Natural killer cell treated with Interleukin-12 subunit alpha and Interleukin-12 subunit beta and Interleukin-15 and Interleukin-18, amount 100 ng/mL, for 72 hours (primary cell): Measurements from ENCODE around the gene ZNF804A. TPM values are rescaled to one million over a fixed set of nuclear protein-coding genes. Genes with fewer than 3 reads are reported as not detected.

Experiments
- ATAC-seq, 2 donors: fragments of 150-1000 bp; cut with Tn5 transposase in 1 of 2; sonication (Bioruptor Pico), chemical (Tn5 transposase) in 1 of 2; 2 replicates each; pipeline ENCODE4 v1.10.0; 2021
- DNase-seq: peaks from one replicate; pipeline ENCODE4 v3.0.0; 2022; ENCODE audit warnings: low spot score
- H3K27ac Mint-ChIP-seq, 2 donors: 1 replicate in 1 of 2; 2 replicates in 1 of 2; pipeline ENCODE4 v1.8.0; 2022; ENCODE audit warnings: mixed read lengths in 2 of 2, mild to moderate bottlenecking in 1 of 2, moderate library complexity in 1 of 2
- H3K27me3 Mint-ChIP-seq, 2 donors: 1 replicate in 1 of 2; 2 replicates in 1 of 2; pipeline ENCODE4 v1.8.0; 2022; ENCODE audit warnings: mixed read lengths in 2 of 2
- H3K36me3 Mint-ChIP-seq: one replicate; pipeline ENCODE4 v1.8.0; 2022; ENCODE audit warnings: mixed read lengths
- H3K4me1 Mint-ChIP-seq, 2 donors: 1 replicate in 1 of 2; 2 replicates in 1 of 2; pipeline ENCODE4 v1.8.0; 2022; ENCODE audit warnings: low read depth in 2 of 2, mixed read lengths in 2 of 2, mild to moderate bottlenecking in 1 of 2
- H3K4me3 Mint-ChIP-seq: one replicate; pipeline ENCODE4 v1.8.0; 2022; ENCODE audit warnings: mixed read lengths
- H3K9me3 Mint-ChIP-seq: 2 replicates; pipeline ENCODE4 v1.8.0; 2022; ENCODE audit warnings: mixed read lengths
- total RNA-seq, 2 donors: library from RNA; stranded (reverse); gene quantifications; one replicate each; pipeline ENCODE4 v1.2.3, GENCODE V29; 2022

ZNF804A gene
- total RNA-seq, 2 donors from 2014 or later, result 0.08 TPM; not detected in 1

GRCh38 chr2:184906709-184907108, 308.4 kb downstream of the ZNF804A start:
- H3K27ac Mint-ChIP-seq, result no peak overlapping the region
- no peaks in the 10 kb centered on the region for H3K27me3 Mint-ChIP-seq
- no peaks in the 10 kb centered on the region for H3K4me1 Mint-ChIP-seq
- H3K4me3 Mint-ChIP-seq, result no peak overlapping the region
- H3K9me3 Mint-ChIP-seq, result peaks cover 12% of the 10 kb centered on the region
- ATAC-seq (no peak), DNase-seq (no peak)
- H3K36me3 Mint-ChIP-seq, result no peaks in the 10 kb centered on the region

GRCh38 chr2:184908966-184909365, 310.6 kb downstream of the ZNF804A start:
- DNase-seq (no peak), ATAC-seq (no peak)
- Mint-ChIP-seq H3K4me3 (no peak overlapping the region), H3K27me3 (no peaks in the 10 kb centered on the region), H3K36me3 (no peaks in the 10 kb centered on the region), H3K4me1 (no peaks in the 10 kb centered on the region), H3K9me3 (peaks cover 15% of the 10 kb centered on the region), H3K27ac (no peak overlapping the region)

- Mint-ChIP-seq H3K4me3 (no peak overlapping the region), H3K9me3 (peaks cover 34% of the 10 kb centered on the region), H3K4me1 (no peaks in the 10 kb centered on the region), H3K27me3 (no peaks in the 10 kb centered on the region), H3K36me3 (peaks cover 10% of the 10 kb centered on the region), H3K27ac (no peak overlapping the region)
- no peak for ATAC-seq
- no peak for DNase-seq
These were observed 322.2 kb downstream of the ZNF804A start for GRCh38 chr2:184920451-184920965.

GRCh38 chr2:184921676-184922075, 323.3 kb downstream of the ZNF804A start:
- Mint-ChIP-seq H3K9me3 (peaks cover 40% of the 10 kb centered on the region), H3K4me3 (no peak overlapping the region), H3K4me1 (no peaks in the 10 kb centered on the region), H3K27ac (no peak overlapping the region), H3K27me3 (no peaks in the 10 kb centered on the region), H3K36me3 (peaks cover 13% of the 10 kb centered on the region)
- ATAC-seq (no peak), DNase-seq (no peak)

GRCh38 chr2:184923751-184924150, 325.4 kb downstream of the ZNF804A start:
- DNase-seq (no peak), ATAC-seq (no peak)
- Mint-ChIP-seq H3K4me1 (no peaks in the 10 kb centered on the region), H3K27me3 (no peaks in the 10 kb centered on the region), H3K9me3 (peaks cover 34% of the 10 kb centered on the region), H3K4me3 (no peak overlapping the region), H3K27ac (no peak overlapping the region), H3K36me3 (peaks cover 17% of the 10 kb centered on the region)

GRCh38 chr2:184927040-184927439, 328.7 kb downstream of the ZNF804A start:
- DNase-seq (no peak), ATAC-seq (no peak)
- H3K4me3 Mint-ChIP-seq, result no peak overlapping the region
- peaks cover 17% of the 10 kb centered on the region for H3K36me3 Mint-ChIP-seq
- H3K27me3 Mint-ChIP-seq, result no peaks in the 10 kb centered on the region
- H3K27ac Mint-ChIP-seq, result no peak overlapping the region
- H3K4me1 Mint-ChIP-seq, result no peaks in the 10 kb centered on the region
- peaks cover 33% of the 10 kb centered on the region for H3K9me3 Mint-ChIP-seq

- Mint-ChIP-seq H3K4me3 (no peak overlapping the region), H3K4me1 (no peaks in the 10 kb centered on the region), H3K27ac (no peak overlapping the region), H3K36me3 (peaks cover 11% of the 10 kb centered on the region), H3K27me3 (no peaks in the 10 kb centered on the region), H3K9me3 (peaks cover 25% of the 10 kb centered on the region)
- ATAC-seq (no peak), DNase-seq (no peak)
These were observed 338.4 kb downstream of the ZNF804A start for GRCh38 chr2:184936761-184937160.

GRCh38 chr2:184938221-184938985, 340.1 kb downstream of the ZNF804A start:
- ATAC-seq (no peak), DNase-seq (no peak)
- Mint-ChIP-seq H3K27ac (no peak overlapping the region), H3K4me1 (no peaks in the 10 kb centered on the region), H3K4me3 (no peak overlapping the region), H3K27me3 (no peaks in the 10 kb centered on the region), H3K9me3 (peaks cover 27% of the 10 kb centered on the region), H3K36me3 (peaks cover 2% of the 10 kb centered on the region)

- H3K27me3 Mint-ChIP-seq, result no peaks in the 10 kb centered on the region
- DNase-seq (no peak), ATAC-seq (no peak)
- H3K4me3 Mint-ChIP-seq, result no peak overlapping the region
- H3K4me1 Mint-ChIP-seq, result no peaks in the 10 kb centered on the region
- H3K36me3 Mint-ChIP-seq, result no peaks in the 10 kb centered on the region
- H3K9me3 Mint-ChIP-seq, result peaks cover 19% of the 10 kb centered on the region
- no peak overlapping the region for H3K27ac Mint-ChIP-seq
These were observed 347.0 kb downstream of the ZNF804A start for GRCh38 chr2:184945326-184945725.

GRCh38 chr2:184945824-184946223, 347.5 kb downstream of the ZNF804A start:
- Mint-ChIP-seq H3K4me3 (no peak overlapping the region), H3K4me1 (no peaks in the 10 kb centered on the region), H3K27me3 (no peaks in the 10 kb centered on the region), H3K9me3 (peaks cover 19% of the 10 kb centered on the region), H3K27ac (no peak overlapping the region), H3K36me3 (no peaks in the 10 kb centered on the region)
- ATAC-seq (no peak), DNase-seq (no peak)

GRCh38 chr2:184956856-184957255, 358.5 kb downstream of the ZNF804A start:
- H3K4me3 Mint-ChIP-seq, result no peak overlapping the region
- no peak overlapping the region for H3K27ac Mint-ChIP-seq
- peaks cover 10% of the 10 kb centered on the region for H3K9me3 Mint-ChIP-seq
- no peaks in the 10 kb centered on the region for H3K36me3 Mint-ChIP-seq
- H3K27me3 Mint-ChIP-seq, result no peaks in the 10 kb centered on the region
- no peaks in the 10 kb centered on the region for H3K4me1 Mint-ChIP-seq
- ATAC-seq, result no peak
- DNase-seq, result no peak

- no peak for DNase-seq
These were observed 373.3 kb downstream of the ZNF804A start for GRCh38 chr2:184971546-184972068.

More at GRCh38 chr2:184971546-184972068, 373.3 kb downstream of the ZNF804A start:
- ATAC-seq, result no peak
- Mint-ChIP-seq H3K4me1 (no peaks in the 10 kb centered on the region), H3K9me3 (no peaks in the 10 kb centered on the region), H3K27ac (no peak overlapping the region), H3K36me3 (no peaks in the 10 kb centered on the region), H3K4me3 (no peak overlapping the region), H3K27me3 (no peaks in the 10 kb centered on the region)
